HG02610 (cell line): ENCODE measurements around the gene GARS1.
"Not testable (repeated sequence)": the region's sequence is repeated elsewhere in the genome, so short reads cannot be mapped to it uniquely, and the experiment has no call there.

Experiments used
- ATAC-seq: cut with Tn5 transposase; IDR thresholded peaks from one replicate; pipeline ENCODE4 v1.9.1; 2021; ENCODE audit warnings: mild to moderate bottlenecking, moderate library complexity; ENCODE audit not compliant: unreplicated experiment

The GARS1 gene

DNA sequence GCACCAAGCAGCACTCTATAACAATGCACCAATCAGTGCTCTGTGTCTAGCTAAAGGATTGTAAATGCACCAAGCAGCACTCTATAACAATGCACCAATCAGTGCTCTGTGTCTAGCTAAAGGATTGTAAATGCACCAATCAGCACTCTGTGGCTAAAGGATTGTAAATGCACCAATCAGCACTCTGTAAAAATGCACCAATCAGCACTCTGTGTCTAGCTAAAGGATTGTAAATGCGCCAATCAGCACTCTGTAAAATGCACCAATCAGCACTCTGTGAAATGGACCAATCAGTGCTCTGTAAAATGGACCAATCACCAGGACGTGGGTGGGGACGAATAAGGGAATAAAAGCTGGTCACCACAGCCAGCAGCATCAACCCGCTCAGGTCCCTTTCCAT lies 24.4 kb upstream of the GARS1 start:
- ATAC-seq = not testable (repeated sequence)

DNA sequence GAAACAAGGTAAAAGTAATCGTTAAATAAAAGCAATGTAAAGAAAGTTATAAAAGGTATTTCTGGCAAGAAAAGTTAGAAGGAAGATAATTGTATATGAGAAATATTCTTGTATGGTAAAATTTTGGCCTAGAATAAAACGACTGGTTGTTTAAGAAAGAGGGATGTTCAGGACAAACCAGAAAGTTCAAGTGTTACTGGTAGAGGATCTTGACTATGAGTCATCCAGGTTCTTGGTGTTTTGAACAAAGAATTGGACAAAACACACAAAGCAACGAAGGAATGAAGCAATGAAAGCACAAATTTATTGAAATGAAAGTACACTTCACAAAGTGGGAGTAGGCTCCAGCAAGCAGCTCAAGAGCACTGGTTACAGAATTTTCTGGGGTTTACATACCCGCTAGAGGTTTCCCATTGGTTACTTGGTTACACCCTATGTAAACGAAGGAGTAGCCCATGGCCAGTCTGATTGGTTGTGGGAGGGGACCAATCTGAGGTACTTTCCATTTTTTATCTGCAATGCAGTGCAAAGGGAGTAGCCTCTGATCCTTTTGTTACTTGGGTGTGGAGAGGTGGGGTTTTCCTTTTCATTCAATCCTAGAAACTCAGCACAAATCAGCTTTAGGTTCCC lies 22.4 kb upstream of the GARS1 start:
- ATAC-seq = no peak

DNA sequence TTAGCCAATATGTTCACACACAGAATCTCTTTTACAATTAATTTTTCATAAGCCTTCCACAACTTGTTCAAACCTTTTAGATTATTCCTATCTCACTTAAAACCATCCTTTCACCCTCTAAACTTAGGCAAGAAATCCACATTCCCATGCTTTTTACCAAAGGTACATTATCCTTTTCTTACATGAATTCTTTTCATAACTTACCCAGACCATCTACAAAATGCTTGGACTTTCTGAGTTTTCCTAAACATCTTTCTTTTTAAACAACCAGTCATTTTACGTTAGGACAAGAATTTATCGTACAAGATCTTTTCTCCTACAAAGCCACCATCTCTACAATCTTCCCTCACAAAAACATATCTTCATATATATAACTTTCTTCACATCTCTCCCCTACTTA lies 18.8 kb upstream of the GARS1 start:
- ATAC-seq = no peak

DNA sequence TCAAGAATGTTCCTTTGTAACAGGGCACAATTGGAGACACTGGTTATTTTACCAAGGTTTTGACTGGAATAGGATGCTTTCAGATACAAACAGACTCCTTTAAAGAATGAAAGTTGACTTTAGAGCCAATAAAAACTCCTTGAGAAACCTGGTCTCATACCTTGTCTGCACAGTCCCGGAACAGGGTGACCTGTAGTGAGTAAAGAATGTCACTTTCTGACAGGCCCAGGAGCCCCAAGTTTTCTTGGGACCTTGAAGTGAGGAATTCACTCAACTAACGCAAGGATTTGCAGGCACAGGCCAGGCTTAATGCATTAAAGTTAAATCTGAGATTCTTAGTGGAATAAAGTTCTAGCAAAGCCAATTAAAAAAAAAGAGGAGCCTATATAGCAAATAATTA lies 11.5 kb upstream of the GARS1 start:
- no peak for ATAC-seq

DNA sequence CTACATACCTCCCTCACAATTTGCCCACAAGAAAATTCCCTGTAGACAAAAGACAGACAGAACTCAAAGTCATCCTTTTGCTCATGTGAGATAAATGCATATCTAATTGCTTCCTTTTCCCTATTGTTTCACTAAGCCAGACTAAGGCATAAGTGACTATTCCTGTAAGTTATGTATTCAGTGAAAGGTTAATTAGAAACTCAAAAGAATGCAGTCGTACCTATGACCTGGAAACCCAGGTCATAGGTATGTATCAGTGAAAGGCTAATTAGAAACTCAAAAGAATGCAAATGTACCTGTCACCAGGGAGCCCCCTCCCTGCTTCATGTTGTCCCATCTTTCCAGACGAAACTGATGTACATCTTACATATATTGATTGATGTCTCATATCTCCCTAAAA lies 10.3 kb upstream of the GARS1 start:
- ATAC-seq = no peak

DNA sequence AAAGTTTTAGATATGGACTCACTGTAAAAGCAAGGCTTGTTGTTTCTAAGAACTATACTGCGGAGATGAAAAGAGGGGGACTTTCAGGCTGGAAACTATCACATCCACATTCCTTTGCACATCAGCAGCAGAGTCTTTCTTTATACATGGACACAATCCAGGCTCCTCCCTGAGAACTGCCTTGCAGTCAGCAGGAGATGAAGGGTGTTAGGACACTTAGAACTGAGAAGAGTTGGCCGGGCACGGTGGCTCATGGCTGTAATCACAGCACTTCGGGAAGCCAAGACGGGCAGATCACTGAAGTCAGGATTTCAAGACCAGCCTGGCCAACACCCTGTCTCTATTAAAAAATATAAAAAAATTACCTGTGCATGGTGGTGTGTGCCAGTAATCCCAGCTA lies 9.7 kb upstream of the GARS1 start:
- no peak for ATAC-seq

DNA sequence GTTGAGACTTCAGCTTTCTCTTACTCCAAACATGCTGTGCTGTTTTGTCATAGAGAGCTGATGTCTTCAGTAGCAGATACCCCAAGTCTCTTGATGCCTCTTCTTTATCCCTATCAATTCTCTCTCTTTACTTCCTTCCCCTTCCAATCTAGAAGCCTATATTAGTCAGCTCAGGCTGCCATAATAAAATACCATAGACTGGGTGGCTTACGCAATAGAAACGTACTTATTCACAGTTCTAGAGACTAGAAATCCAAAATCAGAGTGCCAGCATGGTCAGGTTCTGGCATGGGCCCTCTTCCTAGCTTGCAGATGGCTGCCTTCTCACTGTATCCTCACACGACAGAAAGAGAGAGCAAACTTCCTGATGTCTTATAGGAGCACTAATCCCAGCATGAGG lies 9.0 kb upstream of the GARS1 start:
- no peak for ATAC-seq

DNA sequence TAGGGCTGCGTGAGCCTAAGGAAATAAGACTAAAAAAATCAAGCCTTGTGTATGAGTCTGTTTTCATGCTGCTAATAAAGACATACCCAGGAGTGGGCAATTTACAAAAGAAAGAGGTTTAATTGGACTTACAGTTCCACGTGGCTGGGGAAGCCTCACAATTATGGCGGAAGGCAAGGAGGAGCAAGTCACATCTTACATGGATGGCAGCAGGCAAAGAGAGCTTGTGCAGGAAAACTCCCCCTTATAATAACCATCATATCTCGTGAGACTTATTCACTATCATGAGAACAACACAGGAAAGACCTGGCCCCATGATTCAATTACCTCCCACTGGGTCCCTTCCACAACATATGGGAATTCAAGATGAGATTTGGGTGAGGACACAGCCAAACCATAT lies 7.1 kb upstream of the GARS1 start:
- ATAC-seq = not testable (repeated sequence)

DNA sequence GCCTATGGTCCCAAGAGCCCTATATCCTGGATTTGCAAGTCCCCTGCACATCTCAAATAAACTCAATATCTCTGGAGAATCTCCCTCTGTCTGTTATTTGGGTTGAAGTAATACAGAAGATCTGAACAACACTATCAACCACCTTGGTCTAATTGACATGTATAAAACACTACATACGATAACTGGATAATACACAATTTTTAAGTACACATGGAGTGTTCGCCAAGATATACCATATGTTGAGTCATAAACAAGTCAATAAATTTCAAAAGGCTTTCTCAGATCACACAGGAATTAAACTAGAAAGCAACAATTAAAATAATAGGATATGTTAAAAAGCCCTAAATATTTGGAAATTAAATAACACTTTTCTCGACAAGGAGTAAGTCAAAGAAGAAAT lies 5.6 kb upstream of the GARS1 start:
- ATAC-seq = no peak

DNA sequence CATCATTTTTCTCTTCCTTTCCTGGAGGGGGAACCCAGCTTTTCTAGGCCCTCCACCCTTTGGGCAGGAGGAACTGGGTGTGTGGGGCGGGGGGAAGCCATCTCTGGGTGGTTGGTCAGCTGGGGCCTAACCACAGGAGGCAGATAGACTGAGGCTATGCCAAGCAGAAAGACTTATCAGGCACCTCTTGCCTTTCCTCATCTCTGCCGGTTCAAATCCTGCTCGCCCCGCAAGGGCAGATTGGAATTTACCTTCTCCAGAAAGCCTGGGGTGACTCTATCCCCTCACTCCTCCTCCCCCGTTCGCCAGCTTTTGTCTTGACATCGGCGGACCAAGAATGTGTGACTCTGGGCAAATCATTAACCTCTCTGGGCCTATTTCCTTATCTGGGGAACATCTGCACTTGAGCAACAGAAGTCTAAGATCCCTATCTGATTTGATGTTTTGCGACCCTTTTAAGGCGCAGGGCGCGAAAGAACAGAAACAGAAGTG lies 584 bp upstream of the GARS1 start:
- ATAC-seq = peak; percentile 25

DNA sequence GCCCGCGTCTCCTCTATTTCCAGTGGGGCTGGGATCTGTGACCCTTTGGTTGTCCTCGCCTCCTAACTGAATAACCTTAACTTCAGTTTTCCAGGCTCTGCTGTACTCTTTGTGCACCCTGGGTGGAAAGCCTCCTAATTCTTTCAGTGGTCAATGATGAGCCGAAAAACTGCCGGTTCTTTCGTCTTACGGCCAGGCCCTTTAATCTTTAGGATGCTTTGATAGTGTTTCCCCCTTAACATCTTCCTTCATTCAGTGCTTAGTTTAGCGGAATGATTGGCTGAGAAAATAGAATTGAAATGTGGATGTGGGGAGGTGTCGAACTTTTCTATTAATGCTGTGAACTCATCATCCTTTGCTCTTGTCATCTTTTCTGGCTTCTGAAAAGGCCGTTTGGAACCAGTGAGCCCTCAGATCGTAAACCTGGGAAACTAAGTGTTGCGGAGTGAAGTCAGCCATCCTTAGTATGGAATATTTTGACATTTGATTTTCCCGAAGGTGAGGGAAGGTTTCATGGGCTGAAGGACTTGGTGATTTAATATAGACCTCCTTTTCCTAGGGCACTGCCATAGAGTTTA lies 847 bp downstream of the GARS1 start:
- no peak for ATAC-seq

DNA sequence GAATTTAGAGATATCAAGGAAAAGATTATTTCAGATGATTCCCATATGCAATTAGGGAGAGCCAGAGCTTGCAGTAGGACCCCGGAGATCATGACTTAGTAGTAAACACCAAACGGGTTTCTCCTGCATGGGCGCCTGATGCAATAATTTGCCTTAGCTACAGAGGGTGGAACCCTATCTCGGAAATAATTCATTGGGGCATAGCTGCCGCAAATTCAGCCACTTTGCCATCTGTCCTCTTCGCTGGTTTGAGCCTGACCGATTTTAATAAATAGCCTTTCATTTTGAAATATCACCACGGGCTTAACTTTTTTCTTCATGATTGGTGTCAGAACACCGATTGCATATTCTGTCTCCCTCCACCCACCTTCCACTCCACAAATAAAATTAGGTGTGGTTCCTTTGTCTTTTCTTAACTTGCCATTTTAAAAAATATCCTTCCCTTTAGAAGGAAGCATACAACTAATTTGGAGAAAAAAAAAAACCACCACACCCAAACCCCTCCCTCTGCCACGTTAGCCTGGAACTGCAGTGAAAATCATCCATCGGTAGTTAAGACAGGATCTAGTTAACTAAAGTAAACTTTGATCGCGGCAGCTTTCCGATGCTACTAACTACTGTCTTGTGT lies 1.4 kb downstream of the GARS1 start:
- no peak for ATAC-seq

DNA sequence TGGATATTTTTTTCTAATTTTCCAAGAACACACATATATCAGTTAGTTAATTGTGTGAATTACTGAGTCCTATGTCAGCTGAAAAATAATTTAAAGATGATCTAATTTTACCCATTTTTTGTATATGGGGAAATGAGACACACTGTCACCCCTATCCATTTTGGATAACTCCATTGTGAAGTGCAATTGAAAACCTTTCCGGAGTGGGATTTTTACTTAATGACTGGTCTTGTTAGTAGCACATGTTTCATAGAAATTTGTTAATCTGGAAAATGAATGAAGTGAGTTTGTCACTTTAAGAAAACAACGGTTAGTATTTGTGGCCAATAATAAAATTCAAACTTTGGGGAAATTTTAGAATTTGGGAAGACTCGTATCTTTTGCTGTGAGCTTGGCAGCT lies 2.0 kb downstream of the GARS1 start:
- ATAC-seq = no peak

DNA sequence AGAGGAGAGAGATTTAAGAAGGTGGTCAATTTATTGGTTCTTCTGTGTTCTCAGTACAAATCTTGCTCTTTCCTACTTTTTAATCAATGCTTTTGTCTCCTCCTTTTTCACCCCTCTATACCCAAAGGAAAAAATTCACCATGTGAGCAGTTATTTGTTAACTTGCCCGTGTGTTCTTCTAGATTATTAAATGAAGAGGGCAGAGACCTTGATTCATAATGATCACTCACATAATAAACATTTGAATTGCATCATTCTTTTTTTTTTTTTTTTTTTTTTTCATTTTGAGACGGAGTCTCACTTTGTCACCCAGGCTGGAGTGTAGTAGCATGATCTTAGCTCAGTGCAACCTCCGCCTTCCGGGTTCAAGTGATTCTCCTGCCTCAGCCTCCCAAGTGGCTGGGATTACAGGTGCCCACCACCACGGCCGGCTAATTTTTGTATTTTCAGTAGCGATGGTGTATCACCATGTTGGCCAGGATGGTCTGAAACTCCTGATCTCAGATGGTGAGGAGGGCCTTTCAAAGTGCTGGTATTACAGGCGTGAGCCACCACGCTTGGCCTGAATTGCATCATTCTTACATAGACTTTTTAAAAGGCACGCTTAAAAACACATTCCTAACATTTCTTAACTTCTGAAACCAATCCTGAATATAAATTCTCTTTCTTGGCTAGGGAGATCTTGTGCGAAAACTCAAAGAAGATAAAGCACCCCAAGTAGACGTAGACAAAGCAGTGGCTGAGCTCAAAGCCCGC lies 3.6 kb downstream of the GARS1 start:
- no peak for ATAC-seq

DNA sequence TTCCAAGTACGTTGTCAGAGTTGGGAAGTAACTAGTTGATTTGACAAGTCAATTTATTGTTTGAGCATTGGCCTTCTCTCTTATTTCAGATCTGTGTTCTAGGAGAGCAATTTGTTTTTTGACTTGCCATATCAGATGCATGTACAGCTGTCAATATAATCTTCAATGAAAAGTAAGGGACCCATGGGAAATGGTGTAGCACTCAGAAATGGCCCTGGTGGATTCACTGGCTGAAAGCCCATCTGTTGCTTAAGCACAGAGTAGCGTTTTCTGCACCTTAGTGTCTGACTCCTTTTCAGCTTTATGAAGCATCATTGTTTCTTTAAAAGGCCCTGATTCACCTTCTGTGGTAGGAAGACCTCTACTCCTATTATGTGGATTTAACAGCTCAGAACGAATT lies 10.2 kb downstream of the GARS1 start:
- no peak for ATAC-seq

DNA sequence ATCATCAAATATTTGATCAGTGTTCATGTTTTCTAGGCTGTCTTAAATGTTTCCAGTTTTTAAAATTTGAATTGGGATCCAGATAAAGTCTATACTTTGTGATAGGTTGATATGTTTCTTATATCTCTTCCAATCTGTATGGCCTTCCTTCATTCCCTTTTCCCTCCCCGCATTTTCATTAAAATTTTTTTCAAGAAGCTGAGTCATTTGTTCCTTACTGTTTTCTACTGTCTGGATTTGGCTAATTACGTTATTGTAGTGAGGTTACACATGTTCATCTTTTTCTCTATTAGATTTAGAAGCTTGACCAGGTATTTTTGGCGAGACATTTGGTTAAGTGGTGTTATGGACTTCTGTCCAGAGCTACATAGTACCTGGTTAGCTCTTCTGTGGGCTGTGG lies 11.2 kb downstream of the GARS1 start:
- no peak for ATAC-seq

DNA sequence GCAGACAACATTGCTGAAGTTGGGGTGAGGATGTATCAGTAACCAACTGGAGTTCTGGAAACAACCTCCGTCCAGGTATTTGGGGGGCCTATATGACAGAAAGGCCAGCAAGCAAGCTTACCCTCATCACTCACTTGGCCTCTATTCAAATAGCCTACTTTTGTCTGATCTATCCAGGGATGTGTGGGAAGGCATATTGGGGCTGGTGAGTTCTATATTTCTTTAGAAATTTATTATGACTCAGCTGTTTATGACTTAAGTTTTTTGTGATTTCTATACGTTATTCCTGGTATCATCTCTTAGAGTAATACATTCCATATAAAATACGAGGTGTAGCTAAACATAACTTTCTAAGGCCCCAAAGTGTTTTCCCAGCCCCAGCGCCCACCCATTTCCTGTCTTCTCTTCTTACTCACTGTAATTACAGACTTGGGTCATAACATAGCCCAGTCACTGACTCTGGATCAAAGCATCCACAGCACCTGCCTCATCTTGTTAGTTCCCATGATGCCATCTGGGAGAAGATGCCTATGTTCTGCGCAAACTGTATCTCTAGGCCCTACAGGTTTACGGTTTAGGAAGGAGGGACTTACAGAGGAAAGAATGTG lies 18.1 kb downstream of the GARS1 start:
- ATAC-seq = no peak

DNA sequence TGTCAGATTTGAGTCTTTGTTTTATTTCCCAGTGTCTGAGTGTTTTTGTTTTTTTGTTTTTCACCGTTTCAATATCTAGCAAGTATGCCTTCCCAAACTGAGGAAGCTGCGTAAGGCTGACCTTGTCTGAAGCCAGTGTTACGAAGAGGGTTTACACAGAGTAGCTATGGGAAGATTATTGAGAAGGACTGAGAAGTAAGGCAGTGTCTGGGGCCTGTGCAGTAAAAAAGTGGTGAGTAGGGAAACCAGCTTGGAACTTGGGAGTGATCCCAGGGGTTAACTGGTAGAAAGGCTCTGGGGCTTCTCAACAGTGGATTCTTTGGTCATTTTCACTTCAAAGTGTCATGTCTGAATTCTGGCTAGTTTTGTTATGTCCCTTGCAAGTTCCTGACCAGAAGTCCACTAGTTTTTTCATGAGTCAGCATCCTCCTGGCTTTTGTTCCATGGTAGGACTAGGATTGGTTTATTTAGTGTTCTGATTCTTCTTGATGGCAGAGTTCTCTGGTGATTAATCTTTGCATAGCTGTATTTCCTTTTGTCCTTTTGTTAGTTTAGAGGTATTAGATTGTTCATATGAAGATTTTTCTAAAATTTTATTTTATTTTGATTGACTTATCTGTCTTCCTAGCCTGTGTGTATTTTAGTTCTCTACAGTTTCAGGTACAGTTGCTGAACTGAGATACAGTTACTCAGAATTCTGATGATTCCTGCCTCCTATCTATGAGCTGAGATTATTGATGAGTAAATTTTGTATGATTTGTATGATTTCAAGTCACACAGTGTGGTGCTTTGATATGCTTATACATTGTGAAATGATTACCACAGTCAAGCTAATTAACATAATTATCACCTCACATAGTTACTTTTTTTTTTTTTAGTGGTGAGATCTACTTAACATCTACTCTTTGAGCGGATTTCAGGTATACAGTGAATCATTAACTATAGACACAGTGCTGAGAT lies 19.0 kb downstream of the GARS1 start:
- no peak for ATAC-seq

DNA sequence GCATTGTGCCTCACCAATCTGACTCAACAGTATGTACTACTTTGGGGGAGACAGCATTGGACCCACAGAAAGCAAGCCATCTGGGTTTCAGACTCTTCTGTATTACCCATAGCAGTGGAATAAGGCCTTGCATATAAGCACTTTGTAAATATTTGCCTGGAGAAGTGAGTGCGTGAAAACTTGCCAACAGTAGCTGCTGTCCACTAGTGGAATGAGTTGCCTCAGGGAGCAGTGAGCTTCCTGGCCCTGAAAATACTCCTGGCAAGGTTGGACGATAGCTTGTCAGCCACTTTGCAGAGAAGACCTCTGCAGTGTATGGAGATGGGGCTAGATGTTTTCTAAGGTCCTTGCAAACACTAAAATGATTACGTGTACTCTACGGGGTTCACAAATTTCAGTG lies 21.6 kb downstream of the GARS1 start:
- ATAC-seq = no peak

DNA sequence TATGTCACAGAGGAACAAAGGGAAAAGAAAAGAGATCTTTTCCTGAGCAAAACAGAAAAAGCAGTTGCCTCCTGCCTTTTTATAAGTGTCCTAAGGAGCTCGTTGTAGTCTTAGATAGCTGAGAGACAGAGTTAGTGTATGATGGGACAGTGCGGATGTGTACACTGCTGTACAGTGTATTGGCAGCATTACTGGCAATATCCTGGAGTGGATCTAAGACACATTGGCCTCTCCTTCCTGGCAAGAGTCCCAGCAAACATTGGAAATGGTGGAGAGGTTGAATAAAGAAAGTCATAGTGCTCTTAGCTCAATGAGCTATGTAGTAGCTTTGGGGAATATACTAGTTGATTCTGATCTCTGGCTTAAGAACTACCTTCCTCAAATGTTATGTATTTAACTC lies 22.7 kb downstream of the GARS1 start:
- no peak for ATAC-seq
